Prostate gland (tissue), 2 donors: ENCODE results near the gene ASB8.

Experiments used
- CTCF ChIP-seq, 4 experiments: fragments of 200-600 bp in 2 of 4; fragments of 450-650 bp in 2 of 4; sonication (generic) in 2 of 4; IDR thresholded peaks; 1 replicate in 3 of 4; 2 replicates in 1 of 4; pipeline ENCODE4 v1.5.1; 2016 to 2019; ENCODE audit warnings: antibody characterized with exemption in 4 of 4, mild to moderate bottlenecking in 2 of 4, moderate library complexity in 2 of 4
- POLR2A ChIP-seq: fragments of 450-650 bp; IDR thresholded peaks from one replicate; pipeline ENCODE4 v1.6.1; 2016; ENCODE audit warnings: antibody characterized with exemption, mild to moderate bottlenecking
- POLR2AphosphoS5 ChIP-seq: sonication (generic); formaldehyde crosslinking; IDR thresholded peaks from one replicate; pipeline ENCODE4 v1.6.1; 2017; ENCODE audit warnings: antibody characterized with exemption

GRCh38 chr12:48131517-48131916 is 25.8 kb downstream of the ASB8 start:
- TF ChIP-seq POLR2A (no peak), POLR2AphosphoS5 (no peak), CTCF (IDR thresholded peaks at IDR 0.05) (no peak)
